NCI-H82 treated with DMSO at 0.1 percent for 48 hours (cell line): ENCODE results near the gene SP7.

ENCODE experiments used
- DNase-seq: peaks from one replicate; lab custom pipeline; 2025; ENCODE audit not compliant: unreplicated experiment; lab: John Stamatoyannopoulos, UW

SP7 gene

DNA sequence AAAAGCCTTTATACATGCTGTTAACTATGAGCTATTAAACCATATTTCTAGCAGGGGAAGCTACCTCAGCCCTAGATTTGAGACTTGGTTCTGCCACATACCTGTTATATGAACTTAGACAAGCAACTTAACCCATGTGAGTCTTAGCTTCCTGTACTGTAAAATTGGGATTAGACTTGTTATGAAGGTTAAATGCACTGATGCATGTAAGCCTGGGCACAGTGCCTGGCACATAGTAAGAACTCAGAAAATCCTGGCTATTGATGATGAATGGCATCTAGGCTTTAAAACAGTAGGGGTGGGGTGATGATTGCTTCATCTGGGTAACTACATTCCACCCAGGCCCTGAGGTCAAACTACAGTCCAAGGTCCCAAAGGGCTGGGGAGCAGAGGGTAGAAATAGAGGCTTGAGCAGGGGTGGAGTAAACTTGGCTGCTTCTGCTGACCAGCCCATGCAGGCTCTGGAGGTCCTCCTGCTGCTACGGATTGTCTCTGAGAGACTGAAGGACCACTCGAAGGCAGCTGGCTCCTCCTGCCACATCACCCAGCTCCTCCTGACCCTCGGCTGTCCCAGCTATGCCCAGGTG lies 56.8 kb downstream of the SP7 start:
- no peak for DNase-seq

- DNase-seq: no peak
These were observed 58.2 kb downstream of the SP7 start for GRCh38 chr12:53277981-53278380.
